HG02870 (cell line): Measurements from ENCODE around the gene OR5AU1.
A peak's percentile ranks its signal among the peaks of the same experiment; 100 is the strongest.

Source experiments
- ATAC-seq: cut with Tn5 transposase; IDR thresholded peaks from one replicate; pipeline ENCODE4 v1.9.1; 2021; ENCODE audit warnings: mild to moderate bottlenecking, moderate library complexity; ENCODE audit not compliant: unreplicated experiment

Gene OR5AU1

GRCh38 chr14:21155963-21156362 is at the start of gene OR5AU1:
TSS of gene OR5AU1 (minus strand) at chr14:21156063. CDS start at chr14:21155872, 191 bp downstream.
- no peak for ATAC-seq

GRCh38 chr14:21205026-21205677 is 49.3 kb upstream of the OR5AU1 start:
- no peak for ATAC-seq

GRCh38 chr14:21204167-21205025 is 48.5 kb upstream of the OR5AU1 start:
- no peak for ATAC-seq

GRCh38 chr14:21203470-21204166 is 47.8 kb upstream of the OR5AU1 start:
- ATAC-seq: no peak

- no peak for ATAC-seq
These were observed 46.8 kb upstream of the OR5AU1 start for GRCh38 chr14:21202463-21203358.

- ATAC-seq: no peak
These were observed 46.0 kb upstream of the OR5AU1 start for GRCh38 chr14:21201732-21202462.

- no peak for ATAC-seq
These were observed 45.0 kb upstream of the OR5AU1 start for GRCh38 chr14:21200752-21201461.

GRCh38 chr14:21199611-21200560 is 44.0 kb upstream of the OR5AU1 start:
- ATAC-seq: no peak

- ATAC-seq: no peak
These were observed 41.7 kb upstream of the OR5AU1 start for GRCh38 chr14:21197418-21198205.

- no peak for ATAC-seq
These were observed 38.7 kb upstream of the OR5AU1 start for GRCh38 chr14:21194597-21194996.

GRCh38 chr14:21192875-21193535 is 37.1 kb upstream of the OR5AU1 start:
- no peak for ATAC-seq

- no peak for ATAC-seq
These were observed 36.6 kb upstream of the OR5AU1 start for GRCh38 chr14:21192447-21192822.

- ATAC-seq: peak; percentile 93
These were observed 36.1 kb upstream of the OR5AU1 start for GRCh38 chr14:21191809-21192446.

GRCh38 chr14:21191261-21191808 is 35.5 kb upstream of the OR5AU1 start:
- ATAC-seq: no peak

GRCh38 chr14:21185491-21185890 is 29.6 kb upstream of the OR5AU1 start:
- no peak for ATAC-seq

- ATAC-seq: no peak
These were observed 28.4 kb upstream of the OR5AU1 start for GRCh38 chr14:21184254-21184653.
